Forelimb muscle (tissue), 1 donor: ENCODE measurements around the gene EFR3B. TPM values are rescaled to one million over a fixed set of nuclear protein-coding genes. Genes with fewer than 3 reads are reported as not detected.

Experiments used
- DNase-seq: peaks from one replicate; pipeline ENCODE4 v3.0.0-alpha.2; 2013; ENCODE audit warnings: low read depth
- polyA plus RNA-seq: library from polyadenylated mRNA; unstranded; fragments of 120-200 nt; gene quantifications from one replicate; pipeline ENCODE4 v1.2.1, GENCODE V29; 2013; ENCODE audit not compliant: insufficient read length

The EFR3B gene
- polyA plus RNA-seq, 1 donor, result 5.9 TPM

DNA sequence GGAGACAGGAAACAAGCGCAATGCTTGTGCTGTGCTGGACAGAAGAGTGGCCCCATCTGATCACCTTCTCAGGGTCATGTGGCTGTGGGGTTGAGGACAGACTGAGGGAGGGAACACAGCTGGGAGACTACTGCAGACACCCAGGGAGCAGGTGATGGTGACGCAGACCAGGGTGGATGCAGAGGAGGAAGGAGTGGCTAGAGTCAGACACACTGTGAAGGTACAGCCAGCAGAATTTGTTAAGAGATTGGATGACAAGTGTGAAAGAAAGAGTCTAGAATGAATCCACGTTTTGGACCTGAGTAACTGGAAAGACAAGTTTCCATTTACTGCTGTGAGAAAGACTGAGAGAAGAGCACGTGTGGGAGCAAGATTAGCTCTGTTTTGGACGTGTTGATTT, 142.4 kb downstream of the EFR3B start:
- DNase-seq, result no peak

DNA sequence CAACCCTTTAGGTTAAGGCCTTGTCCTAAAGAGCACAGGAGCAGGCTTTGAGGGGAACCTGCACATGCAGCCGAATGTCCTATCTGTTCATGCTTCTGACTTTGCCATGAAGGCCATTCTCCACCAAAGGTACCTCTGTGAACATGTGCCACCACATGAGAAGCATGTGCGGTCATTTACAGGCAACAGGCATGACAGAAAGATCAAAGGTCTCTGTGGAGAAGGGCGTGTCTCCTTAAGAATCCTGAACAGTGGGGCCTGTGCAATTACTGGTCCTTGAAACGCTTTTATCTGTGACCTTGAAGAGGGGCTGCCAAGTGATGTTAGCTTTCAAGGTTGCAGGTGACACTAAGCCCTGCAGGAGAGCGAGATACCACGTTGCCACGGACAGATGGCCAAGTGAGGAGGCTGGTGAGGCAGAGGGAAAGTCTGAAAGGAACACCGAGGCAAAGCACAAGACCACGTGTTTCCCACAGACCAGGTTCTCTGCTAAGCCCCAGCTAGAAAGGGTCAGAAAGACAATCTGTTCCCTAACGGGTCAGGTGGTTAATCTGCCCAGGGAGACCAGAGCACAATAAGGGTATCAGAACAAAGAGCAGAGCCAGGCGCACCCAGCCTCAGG, 146.0 kb downstream of the EFR3B start:
- no peak for DNase-seq

DNA sequence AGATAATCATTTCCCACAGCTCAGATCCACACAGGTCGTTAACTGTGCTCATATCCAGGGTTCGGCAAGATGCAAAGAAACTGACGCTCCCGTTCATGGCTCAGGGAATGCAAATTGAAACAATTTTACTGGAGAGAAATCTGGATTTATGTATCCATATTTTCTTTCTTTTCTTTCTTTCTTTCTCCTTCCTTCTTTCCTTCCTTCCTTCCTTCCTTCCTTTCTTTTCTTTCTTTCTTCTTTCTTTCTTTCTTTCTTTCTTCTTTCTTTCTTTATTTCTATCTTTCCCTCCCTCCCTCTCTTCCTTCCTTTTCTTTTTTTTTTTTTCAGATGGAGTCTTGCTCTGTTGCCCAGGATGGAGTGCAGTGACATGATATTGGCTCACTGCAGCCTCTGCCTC, 146.5 kb downstream of the EFR3B start:
- DNase-seq, result no peak

DNA sequence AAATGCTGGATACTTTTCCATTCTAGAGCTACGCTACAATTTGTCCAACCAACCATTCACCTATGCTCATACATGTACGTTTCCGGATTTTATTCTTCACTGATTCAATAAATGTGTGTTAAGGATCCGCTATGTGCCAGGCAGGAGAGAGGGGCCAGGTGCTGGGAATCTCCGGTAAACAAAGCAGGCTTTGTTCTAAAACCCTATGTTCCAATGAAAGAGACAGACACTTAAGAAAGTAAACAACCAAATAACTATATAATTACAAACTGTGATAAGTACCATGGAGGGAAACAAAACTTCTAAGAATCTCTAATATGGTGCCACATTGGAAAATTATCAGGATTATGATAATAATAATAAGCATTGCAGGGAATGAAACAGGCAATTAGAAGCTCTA, 148.7 kb downstream of the EFR3B start:
- DNase-seq, result no peak

DNA sequence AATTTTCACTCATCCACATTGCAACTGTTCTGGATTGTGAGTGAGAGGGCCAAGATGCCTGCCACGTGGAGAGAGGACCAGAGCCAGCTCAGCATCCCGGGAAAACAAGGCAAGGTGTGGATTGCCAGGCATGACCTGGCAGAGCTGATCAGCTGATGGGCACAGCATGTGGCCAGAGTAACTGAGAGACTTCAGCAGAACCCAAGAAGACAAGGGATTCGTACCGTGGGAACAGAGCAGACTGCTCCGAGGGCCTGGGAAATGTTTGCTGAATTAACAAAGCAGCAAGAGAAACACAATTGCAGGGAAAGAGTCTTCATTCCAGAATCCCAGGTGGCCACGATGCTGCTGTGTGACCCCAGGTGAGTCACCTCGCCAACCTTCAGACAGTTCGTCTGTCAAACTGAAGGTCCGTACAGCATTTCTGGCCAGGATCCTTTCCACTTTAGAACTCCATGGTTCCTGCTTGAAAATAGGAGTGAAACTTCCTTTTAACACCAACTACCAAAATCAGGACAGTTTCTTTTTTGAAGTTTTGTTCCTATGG, 152.8 kb downstream of the EFR3B start:
- DNase-seq, result no peak

DNA sequence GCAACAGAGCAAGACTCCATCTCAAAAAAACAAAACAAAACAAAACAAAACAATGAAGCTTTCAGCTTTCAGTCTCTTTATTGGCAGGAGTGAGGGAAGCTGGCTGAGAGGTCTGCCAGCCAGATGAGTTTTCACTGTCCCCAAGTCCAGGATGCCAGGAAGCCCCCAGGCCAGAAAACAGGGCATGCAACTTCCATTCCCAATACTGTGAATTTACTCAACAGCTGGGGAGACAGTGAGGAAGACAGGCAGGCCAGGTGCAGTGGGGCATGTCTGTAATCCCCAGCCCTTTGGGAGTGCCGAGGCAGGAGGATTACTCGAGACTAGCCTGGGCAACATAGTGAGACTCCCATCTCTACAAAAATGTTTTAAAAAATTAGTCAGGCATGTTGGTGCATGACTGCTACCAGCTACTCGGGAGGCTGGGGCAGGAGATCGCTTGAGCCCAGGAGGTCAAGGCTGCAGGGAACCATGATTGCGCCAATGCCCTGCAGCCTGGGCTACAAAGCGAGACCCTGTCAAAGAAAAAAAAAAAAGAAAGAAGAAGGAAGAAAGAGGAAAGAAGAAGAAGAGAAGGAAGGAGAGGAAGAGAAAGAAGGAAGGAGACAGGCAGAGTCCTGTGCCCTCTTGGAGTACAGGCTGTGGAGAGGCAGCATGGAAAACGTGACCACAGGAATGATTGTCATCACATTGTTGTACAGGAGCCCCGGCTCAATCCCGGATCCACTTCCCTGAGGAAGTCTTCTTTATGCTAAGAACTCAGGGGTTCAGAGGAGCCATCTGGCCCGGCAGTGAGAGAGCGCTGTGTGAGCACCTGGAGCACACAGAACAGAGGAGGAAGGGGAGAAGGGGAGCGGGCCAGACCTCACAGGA, 155.7 kb downstream of the EFR3B start:
- no peak for DNase-seq

DNA sequence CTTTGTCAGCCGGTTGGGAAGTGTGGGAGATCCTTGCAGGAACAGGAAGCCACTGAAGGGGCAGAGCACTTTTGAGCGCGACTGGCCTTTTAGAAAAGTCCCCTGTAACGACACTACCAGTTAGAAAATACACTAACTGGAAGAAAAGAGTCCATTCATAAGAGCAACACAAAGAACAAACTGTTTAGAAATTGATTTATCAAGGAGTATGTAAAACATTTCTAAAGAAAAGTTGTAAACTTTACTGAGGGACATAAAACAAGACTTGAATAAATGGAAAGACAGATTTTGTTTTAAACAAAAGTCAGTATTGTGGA, 156.3 kb downstream of the EFR3B start:
- no peak for DNase-seq

DNA sequence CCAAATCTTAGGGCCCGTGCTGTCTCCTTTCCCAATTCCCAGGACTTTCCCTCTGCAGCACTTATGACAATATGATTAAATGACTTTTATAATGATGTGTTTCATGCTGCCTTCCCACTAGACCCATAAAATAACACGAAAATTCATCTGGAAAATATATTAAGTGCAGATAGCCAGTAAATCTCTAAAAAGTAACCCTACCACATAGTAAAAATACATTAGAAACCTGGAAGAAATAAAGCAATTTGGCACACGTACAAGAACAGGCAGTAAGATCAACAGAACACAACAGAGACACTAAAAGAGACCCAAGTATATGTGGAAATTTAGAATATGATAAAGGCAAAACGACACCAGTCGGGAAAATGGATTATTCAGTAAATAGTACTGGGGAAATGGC, 156.7 kb downstream of the EFR3B start:
- DNase-seq, result no peak

DNA sequence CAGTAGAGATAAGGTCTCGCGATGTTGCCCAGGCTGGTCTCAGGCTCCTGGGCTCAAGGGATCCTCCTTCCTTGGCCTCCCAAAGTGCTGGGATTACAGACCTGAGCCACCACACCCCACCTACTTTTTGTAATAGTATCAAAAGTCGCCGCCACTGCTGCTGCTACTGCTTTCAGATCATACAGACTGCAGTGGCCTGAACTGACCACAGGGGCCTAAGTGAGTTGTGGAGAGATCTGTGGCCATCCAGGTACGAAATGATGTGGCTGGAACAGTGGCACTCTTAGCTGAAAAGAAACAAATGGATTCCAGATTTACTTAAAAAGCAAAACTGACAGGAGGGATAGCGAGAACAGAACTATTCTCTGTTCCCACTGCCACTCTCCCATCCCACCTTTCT, 159.4 kb downstream of the EFR3B start:
- DNase-seq, result no peak

DNA sequence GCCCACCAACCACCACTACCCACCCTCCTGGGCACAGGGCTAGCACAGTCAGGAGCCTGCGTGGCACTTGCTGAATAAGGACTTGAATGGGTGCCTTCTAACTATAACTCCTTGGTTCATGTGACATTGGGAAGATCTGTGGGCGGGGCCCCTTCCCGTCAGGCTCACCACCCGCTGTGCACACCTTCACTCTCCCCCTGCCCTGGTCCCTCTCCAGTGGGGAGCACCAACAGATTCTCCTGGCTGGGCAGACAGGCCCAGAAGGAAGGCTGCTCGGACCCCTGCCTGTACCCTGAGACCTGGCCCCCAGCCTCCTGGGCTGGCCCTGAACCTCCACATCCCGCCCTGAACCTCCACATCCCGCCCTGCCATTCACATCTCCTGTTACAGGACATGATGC, 159.9 kb downstream of the EFR3B start:
- DNase-seq, result no peak

DNA sequence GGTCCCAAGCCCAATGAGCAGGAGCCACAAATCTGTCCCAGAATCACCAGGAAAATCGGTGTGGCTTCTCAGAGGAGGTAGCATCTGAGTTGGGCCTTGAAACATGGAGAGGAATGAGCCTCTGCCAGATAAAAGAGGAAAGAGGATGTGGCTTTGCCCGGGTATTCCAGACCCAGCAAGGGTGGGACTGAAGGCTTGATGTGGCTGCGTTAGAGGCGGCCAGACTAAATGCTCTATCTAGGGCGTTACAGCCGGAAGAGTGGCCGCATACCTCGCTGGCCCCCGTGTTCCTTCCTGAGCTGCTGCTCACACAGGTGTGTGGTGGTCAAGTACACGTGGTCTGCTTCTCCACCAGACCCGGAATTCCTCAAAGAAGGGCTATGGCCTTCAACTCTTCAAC, 160.4 kb downstream of the EFR3B start:
- DNase-seq, result no peak

DNA sequence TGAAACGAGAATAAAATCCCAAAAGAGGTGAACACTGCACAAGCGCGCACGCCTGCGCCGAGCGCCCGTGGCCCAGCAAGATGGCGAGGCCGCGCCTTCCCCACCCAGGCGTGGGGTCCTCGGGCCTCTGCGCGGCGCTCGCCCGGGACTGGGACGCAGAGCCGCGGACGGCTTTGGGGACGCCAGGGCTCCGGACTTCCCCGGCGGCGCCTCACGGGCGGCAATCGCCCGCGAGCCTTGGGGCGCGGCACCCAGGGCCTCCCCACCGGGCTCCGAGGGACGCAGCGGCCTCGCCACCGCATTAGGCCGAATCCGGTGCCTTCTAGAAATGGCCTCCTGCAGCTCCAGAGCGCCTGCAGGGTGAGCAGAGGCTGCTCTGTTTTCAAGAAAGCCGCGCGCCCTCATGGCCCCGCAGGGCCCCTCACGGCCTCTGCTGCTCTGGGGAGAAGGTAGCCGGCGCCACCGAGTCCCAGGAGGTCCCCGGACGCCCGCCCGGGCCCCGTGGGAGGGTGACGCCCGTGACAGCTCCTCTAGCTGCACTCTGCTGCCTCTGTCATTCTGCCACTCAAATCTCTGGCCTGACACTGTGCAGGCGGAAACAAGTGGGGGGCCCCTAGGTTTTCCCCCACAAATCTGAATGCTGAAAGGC, 162.4 kb downstream of the EFR3B start:
- DNase-seq, result no peak

DNA sequence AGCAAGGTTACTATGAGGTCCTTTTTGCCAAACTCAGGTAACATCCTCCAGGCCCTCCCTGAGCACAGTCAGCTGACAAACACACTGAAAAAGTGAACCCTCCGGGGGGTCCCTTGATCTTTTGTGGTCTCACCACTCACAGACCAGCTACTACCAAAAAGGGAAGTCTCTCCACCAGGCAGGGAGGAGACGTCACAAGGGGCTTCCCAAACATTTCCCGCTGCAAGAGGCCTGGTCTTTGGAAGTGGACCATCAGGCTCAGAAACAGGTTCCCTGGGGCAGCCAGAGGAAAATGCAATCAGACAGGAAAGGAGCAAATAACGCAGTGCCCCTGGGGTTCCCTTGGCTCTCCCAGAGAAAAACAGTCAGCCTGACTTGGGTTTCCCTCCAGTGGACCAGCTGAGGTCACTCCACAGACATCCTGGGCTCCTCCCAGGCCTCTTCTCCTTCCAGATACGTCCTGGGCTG, 165.2 kb downstream of the EFR3B start:
- no peak for DNase-seq

Other genes starting within 250 kb of the EFR3B start
- gene PTRHD1, start 248.7 kb upstream of the EFR3B start, polyA plus RNA-seq, result 43.7 TPM
- 13.0 TPM for gene CENPO, start 248.7 kb upstream of the EFR3B start, polyA plus RNA-seq
- gene ADCY3, start 121.8 kb upstream of the EFR3B start, polyA plus RNA-seq, result 22.0 TPM
- gene DNAJC27, start 70.1 kb upstream of the EFR3B start, polyA plus RNA-seq, result 6.5 TPM
- 2.5 TPM for gene POMC, start 126.5 kb downstream of the EFR3B start, polyA plus RNA-seq